Activated T-helper 2 cell treated with anti-CD3 and anti-CD28 coated beads, Interferon-gamma antibody, Interleukin-2, Interleukin-4, amounts not matched to agents 10 μg/mL and 5 μg/mL and 100 μg/mL, durations not matched to agents 14 hours and 24 hours and 36 hours (primary cell): ENCODE data around the gene CAV3. TPM values are rescaled to one million over a fixed set of nuclear protein-coding genes. Genes with fewer than 3 reads are reported as not detected.
"Not testable (repeated sequence)": the region's sequence is repeated elsewhere in the genome, so short reads cannot be mapped to it uniquely, and the experiment has no call there.

Experiments used
- DNase-seq: peaks from one replicate; pipeline ENCODE4 v3.0.0; 2021; ENCODE audit warnings: low spot score
- H3K27ac Mint-ChIP-seq: one replicate; pipeline ENCODE4 v1.8.0; 2021; ENCODE audit warnings: mixed read lengths
- H3K27me3 Mint-ChIP-seq: one replicate; pipeline ENCODE4 v1.8.0; 2021; ENCODE audit warnings: low read depth, mixed read lengths
- H3K36me3 Mint-ChIP-seq: one replicate; pipeline ENCODE4 v1.8.0; 2021; ENCODE audit warnings: low read depth, mixed read lengths
- H3K4me1 Mint-ChIP-seq: one replicate; pipeline ENCODE4 v1.8.0; 2021; ENCODE audit warnings: low read depth, mixed read lengths
- H3K4me3 Mint-ChIP-seq: one replicate; pipeline ENCODE4 v1.8.0; 2021; ENCODE audit warnings: low read depth, mild to moderate bottlenecking, moderate library complexity, mixed read lengths
- H3K9me3 Mint-ChIP-seq: one replicate; pipeline ENCODE4 v1.8.0; 2021; ENCODE audit warnings: mixed read lengths
- intact Hi-C: fragments of 100-400 bp; cut with micrococcal nuclease; formaldehyde crosslinking; loops from one replicate; pipeline ENCODE4 v1.15.1; 2023
- total RNA-seq: library from RNA; stranded (reverse); gene quantifications from 2 replicates; pipeline ENCODE4 v1.2.3, GENCODE V29; 2022

Gene CAV3
- not detected in 2 replicates for total RNA-seq

GRCh38 chr3:8733332-8734094 lies at the start of gene CAV3:
Gene CAV3, plus strand, starts transcription at chr3:8733802. Its CDS starts 75 bp downstream, at chr3:8733877.
- Mint-ChIP-seq H3K9me3 (no peaks in the 10 kb centered on the region), H3K36me3 (no peaks in the 10 kb centered on the region), H3K4me3 (no peak within 1 kb of the TSS)

DNA sequence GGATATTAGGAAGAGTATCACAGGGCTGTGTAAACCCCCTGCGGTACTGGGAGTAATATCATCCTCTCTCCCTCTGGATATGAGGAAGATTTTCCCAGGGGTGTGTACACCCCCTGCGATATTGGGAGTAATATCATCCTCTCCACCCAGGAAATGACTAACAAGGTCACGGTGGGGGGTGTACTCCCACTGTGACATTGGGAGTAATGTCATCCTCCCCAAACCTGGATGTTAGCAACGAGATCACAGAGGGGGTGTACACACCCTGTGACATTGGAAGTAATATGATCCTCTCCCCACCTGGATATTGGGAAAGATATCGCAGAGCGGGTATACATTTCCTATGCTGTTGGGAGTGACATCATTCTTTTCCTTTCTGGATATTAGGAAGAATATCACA lies 48.6 kb upstream of the CAV3 start:
- H3K27me3 Mint-ChIP-seq, intact Hi-C loops, H3K4me3 Mint-ChIP-seq, H3K27ac Mint-ChIP-seq, H3K9me3 Mint-ChIP-seq, DNase-seq, H3K4me1 Mint-ChIP-seq, H3K36me3 Mint-ChIP-seq: not testable (repeated sequence)

More at GRCh38 chr3:8733332-8734094, at the start of gene CAV3:
- Mint-ChIP-seq H3K27ac (no peak within 1 kb of the TSS), H3K4me1 (no peaks in the 10 kb centered on the region), H3K27me3 (no peaks in the 10 kb centered on the region)
- intact Hi-C loops = no loop called here
- DNase-seq = no peak

DNA sequence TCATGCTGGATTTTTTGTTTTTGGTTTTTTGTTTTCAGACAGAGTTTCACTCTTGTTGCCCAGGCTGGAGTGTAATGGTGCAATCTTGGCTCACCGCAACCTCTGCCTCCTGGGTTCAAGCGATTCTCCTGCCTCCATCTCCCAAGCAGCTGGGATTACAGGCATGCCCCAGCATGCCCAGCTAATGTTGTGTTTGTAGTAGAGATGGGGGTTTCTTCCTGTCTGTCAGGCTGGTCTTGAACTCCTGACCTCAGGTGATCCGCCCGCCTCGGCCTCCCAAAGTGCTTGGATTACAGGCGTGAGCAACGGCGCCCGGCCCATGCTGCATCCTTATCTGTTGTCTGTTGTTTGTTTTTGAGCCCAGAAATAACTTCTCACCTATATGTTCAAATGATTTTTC lies 42.3 kb upstream of the CAV3 start:
- intact Hi-C loops, H3K4me1 Mint-ChIP-seq, H3K9me3 Mint-ChIP-seq, DNase-seq, H3K4me3 Mint-ChIP-seq, H3K36me3 Mint-ChIP-seq, H3K27me3 Mint-ChIP-seq, H3K27ac Mint-ChIP-seq: not testable (repeated sequence)

DNA sequence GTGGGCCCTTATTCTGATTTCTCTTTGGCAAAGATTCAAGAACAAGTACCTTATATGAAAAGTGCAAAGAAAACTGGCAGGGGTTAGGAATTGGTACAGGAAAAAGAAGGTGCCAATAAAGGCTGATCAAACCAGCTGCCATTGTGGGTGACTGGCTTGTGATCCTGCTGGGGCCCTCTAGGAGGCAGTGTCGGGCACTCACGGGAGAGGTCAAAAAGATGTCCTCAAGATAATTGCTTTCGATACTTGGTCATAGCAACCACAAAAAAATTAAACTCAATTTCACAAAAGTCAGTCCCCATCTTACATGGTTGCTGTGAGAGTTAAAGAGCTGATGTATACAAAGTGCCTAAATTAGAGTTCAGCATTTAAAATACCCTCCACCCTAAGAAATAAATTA lies 31.0 kb upstream of the CAV3 start:
- no peaks in the 10 kb centered on the region for H3K27me3 Mint-ChIP-seq
- H3K36me3 Mint-ChIP-seq = no peaks in the 10 kb centered on the region
- intact Hi-C loops = no loop called here
- H3K9me3 Mint-ChIP-seq = no peaks in the 10 kb centered on the region
- no peak for DNase-seq
- no peak overlapping the region for H3K4me3 Mint-ChIP-seq
- no peaks in the 10 kb centered on the region for H3K4me1 Mint-ChIP-seq
- H3K27ac Mint-ChIP-seq = no peak overlapping the region

DNA sequence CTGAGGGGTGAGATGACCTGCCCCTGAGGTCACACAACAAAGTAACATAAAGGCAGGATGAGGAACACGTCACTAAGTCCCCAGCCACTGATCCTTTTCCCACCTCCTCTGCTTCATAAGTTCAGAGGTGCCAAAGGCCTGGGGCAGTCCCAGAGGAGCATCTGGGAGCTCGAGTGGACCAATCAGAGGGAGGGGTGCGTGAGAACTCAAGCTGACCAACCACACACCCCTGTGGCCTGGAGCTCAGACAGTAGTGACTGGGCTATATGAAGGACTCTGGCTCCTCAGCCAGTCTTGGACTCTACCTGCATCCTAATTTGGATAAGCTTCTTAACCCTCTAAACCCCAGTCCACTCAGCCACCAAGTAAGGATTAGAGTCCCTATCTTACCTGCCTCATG lies 28.0 kb upstream of the CAV3 start:
- DNase-seq = no peak
- H3K4me1 Mint-ChIP-seq = no peaks in the 10 kb centered on the region
- H3K36me3 Mint-ChIP-seq = no peaks in the 10 kb centered on the region
- no peaks in the 10 kb centered on the region for H3K27me3 Mint-ChIP-seq
- intact Hi-C loops = no loop called here
- H3K9me3 Mint-ChIP-seq = no peaks in the 10 kb centered on the region
- H3K4me3 Mint-ChIP-seq = no peak overlapping the region
- H3K27ac Mint-ChIP-seq = no peak overlapping the region

DNA sequence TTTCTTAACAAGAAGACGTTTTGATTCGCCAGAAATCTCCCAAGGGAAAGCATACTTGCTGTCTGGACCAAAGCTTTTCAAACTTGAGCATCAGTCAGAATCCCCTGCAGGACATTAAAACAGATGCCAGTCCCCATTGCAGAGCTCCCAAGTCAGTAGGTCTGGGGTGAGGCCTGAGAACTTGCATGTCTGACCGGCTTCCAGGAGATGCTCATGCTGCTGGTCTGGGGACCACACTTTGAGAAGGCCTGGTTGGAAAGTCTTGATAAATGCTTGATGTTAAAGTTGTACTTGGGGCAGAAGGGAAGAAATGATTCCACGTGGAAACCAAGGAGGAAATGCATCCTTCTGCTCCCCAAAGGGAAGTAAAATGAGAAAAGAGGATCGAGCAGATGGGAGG lies 24.3 kb upstream of the CAV3 start:
- Mint-ChIP-seq H3K27ac (no peak overlapping the region), H3K27me3 (no peaks in the 10 kb centered on the region), H3K4me3 (no peak overlapping the region), H3K4me1 (no peaks in the 10 kb centered on the region), H3K36me3 (no peaks in the 10 kb centered on the region), H3K9me3 (no peaks in the 10 kb centered on the region)
- no peak for DNase-seq
- intact Hi-C loops = no loop called here

GRCh38 chr3:8709801-8710507 lies 23.6 kb upstream of the CAV3 start:
- no peak overlapping the region for H3K4me3 Mint-ChIP-seq
- no peaks in the 10 kb centered on the region for H3K27me3 Mint-ChIP-seq
- H3K9me3 Mint-ChIP-seq = no peaks in the 10 kb centered on the region
- H3K36me3 Mint-ChIP-seq = no peaks in the 10 kb centered on the region
- no peak for DNase-seq
- intact Hi-C loops = no loop called here
- H3K4me1 Mint-ChIP-seq = no peaks in the 10 kb centered on the region
- H3K27ac Mint-ChIP-seq = no peak overlapping the region

GRCh38 chr3:8712045-8712907 lies 21.3 kb upstream of the CAV3 start:
- no peak for DNase-seq
- H3K27ac Mint-ChIP-seq = no peak overlapping the region
- intact Hi-C loops = no loop called here
- H3K36me3 Mint-ChIP-seq = no peaks in the 10 kb centered on the region
- H3K9me3 Mint-ChIP-seq = no peaks in the 10 kb centered on the region
- no peak overlapping the region for H3K4me3 Mint-ChIP-seq
- H3K27me3 Mint-ChIP-seq = no peaks in the 10 kb centered on the region
- H3K4me1 Mint-ChIP-seq = no peaks in the 10 kb centered on the region

DNA sequence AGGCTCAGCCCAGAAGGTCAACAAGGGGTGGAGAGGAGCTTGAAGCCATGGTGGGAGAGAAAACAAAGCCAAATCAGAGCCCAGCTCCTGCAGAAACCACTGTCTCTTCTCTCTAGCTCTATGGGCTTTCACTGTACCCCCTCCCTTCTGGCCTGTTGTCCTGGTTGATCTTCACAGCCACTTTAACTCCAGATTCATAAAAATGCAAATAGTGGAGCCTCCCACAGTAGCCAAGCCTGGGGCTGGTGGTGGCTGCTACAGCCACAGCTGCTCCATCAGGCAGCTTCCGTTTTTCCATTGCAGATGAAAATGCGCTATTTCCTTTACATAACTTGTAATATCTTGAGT lies 20.7 kb upstream of the CAV3 start:
- H3K4me3 Mint-ChIP-seq = no peak overlapping the region
- no peaks in the 10 kb centered on the region for H3K9me3 Mint-ChIP-seq
- no peak overlapping the region for H3K27ac Mint-ChIP-seq
- H3K4me1 Mint-ChIP-seq = no peaks in the 10 kb centered on the region
- no peaks in the 10 kb centered on the region for H3K27me3 Mint-ChIP-seq
- intact Hi-C loops = no loop called here
- H3K36me3 Mint-ChIP-seq = no peaks in the 10 kb centered on the region
- DNase-seq = no peak

GRCh38 chr3:8713901-8714759 lies 19.5 kb upstream of the CAV3 start:
- DNase-seq = no peak
- H3K4me3 Mint-ChIP-seq = no peak overlapping the region
- H3K4me1 Mint-ChIP-seq = no peaks in the 10 kb centered on the region
- no peaks in the 10 kb centered on the region for H3K27me3 Mint-ChIP-seq
- intact Hi-C loops = no loop called here
- no peaks in the 10 kb centered on the region for H3K36me3 Mint-ChIP-seq
- no peaks in the 10 kb centered on the region for H3K9me3 Mint-ChIP-seq
- H3K27ac Mint-ChIP-seq = no peak overlapping the region

- intact Hi-C loops, H3K9me3 Mint-ChIP-seq, H3K27me3 Mint-ChIP-seq, H3K36me3 Mint-ChIP-seq, DNase-seq, H3K4me3 Mint-ChIP-seq, H3K4me1 Mint-ChIP-seq, H3K27ac Mint-ChIP-seq: not testable (repeated sequence)
Measured at GRCh38 chr3:8715757-8716156, 17.8 kb upstream of the CAV3 start.

DNA sequence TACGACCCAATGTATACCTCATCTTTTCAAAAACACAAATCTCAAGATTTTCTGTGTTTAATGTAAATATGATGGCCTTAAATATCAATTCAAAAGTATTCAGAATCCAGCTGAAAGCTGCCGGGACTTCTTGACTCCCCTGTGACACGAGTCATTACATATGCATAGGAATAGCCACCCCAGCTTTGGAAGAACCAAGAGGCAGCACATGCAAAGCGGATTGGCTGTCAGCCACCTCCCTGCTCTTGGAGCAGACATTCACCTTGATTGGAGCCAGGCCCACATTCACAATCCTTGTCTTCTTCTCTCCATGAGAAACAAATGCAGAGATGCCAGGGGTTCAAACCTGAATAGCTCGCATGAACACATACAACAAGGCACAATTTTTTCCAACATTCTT lies 10.8 kb upstream of the CAV3 start:
- Mint-ChIP-seq H3K4me1 (no peaks in the 10 kb centered on the region), H3K9me3 (peaks cover 4% of the 10 kb centered on the region), H3K27me3 (no peaks in the 10 kb centered on the region), H3K4me3 (no peak overlapping the region), H3K36me3 (no peaks in the 10 kb centered on the region), H3K27ac (no peak overlapping the region)
- no peak for DNase-seq
- intact Hi-C loops = no loop called here
